Activated CD4-positive, alpha-beta T cell treated with anti-CD3 and anti-CD28 coated beads, Interleukin-2, amount 50 U/mL, for 16 hours (primary cell): Measurements from ENCODE around the gene PTPRCAP.
"Not testable (repeated sequence)": the region's sequence is repeated elsewhere in the genome, so short reads cannot be mapped to it uniquely, and the experiment has no call there.

Experiments used
- DNase-seq: peaks from one replicate; pipeline ENCODE4 v3.0.0-alpha.2; 2020

PTPRCAP gene

GRCh38 chr11:67440229-67441097 lies 3.0 kb upstream of the PTPRCAP start:
- no peak for DNase-seq

DNA sequence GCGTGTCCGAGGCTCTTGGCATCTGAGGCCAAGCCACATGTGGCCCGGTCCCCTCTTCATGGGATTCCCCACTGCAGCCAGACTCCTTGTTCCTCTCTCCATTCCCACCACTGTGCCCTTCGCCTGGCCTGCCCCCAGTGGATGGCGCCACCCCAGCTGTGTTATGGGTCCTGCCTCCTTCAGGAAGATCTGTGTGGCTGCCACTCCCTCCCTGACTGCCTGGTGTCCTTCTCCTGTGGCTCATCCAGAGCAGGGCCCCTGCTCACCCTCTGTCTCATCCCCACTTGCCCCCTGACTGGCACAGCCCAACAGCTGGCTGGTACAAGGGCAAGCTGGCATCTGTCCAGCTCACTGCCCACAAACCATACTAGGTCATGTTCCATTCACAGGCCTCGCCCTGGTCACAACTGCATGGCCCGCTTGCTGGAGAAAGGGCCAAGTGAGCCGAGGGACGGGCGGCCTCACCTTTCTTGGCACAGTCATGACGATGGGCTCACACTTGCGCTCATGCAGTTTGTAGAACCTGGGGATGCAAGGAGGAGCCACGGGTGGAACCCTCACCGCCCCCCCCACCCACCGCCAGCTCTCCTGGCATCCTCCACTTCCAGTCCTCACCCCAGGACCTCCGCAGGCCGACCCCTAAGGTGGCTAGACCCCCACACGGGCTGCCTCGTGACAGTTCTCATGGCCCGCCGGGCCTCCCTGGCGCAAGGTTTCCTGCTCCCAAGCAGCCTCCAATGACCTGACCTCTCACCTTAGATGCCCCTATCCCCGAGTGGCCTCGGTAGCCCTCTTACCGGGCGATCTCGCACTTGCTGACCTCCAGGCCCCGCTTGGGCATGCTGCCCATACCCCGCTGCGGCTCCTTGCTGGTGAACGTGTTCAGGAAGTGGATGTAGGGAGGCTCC lies 2.1 kb upstream of the PTPRCAP start:
- no peak for DNase-seq

- peak; percentile 90 for DNase-seq
Observed at GRCh38 chr11:67438158-67438902, 848 bp upstream of the PTPRCAP start.

DNA sequence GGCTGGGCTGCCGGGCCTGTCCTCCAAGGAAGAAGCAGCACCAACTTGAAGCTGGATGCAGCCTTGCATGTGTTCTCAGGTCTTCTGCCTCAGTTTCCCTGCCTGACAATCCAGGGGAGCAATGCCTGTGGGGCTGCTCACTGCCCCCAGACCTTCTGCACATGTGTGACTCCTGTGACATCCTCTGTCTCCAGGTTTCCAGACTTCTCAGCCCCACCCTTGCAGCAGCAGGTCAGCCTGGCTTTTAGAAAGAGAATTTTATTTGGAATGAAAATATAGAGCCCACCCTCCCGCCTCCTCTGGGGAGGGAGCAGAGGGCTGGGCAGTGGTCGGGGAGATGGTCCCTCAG lies 301 bp upstream of the PTPRCAP start:
- no peak for DNase-seq

DNA sequence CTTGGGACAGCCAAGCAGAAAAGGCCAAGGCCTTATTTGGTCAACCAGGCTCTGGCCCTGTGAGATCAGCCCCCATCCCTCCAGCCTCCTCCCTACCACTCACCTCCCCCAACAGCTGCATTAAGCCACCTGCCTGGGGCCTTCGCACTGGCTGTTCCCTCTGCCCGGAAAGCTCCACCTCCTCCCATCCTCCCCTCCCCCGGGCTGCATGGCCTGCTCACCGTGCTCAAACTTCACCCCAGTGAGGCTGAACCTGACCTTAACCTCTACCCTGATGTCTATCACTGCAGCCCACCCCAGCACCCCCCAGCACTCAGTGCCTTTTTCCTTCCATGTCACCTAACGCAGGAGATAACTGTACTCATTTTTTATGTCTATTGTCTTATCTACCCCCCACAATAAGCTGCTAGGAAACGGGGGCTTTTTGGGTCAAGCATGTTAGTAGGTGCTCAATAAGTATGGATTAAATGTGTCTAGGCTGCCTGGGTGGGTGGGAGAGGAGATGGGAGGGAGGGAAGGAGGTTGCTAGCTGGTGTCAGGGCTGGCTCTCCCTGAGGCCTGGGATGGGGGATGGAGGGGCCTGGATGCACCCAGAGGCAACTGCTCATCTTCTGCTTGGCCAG lies 912 bp downstream of the PTPRCAP start:
- DNase-seq, result peak; percentile 90

DNA sequence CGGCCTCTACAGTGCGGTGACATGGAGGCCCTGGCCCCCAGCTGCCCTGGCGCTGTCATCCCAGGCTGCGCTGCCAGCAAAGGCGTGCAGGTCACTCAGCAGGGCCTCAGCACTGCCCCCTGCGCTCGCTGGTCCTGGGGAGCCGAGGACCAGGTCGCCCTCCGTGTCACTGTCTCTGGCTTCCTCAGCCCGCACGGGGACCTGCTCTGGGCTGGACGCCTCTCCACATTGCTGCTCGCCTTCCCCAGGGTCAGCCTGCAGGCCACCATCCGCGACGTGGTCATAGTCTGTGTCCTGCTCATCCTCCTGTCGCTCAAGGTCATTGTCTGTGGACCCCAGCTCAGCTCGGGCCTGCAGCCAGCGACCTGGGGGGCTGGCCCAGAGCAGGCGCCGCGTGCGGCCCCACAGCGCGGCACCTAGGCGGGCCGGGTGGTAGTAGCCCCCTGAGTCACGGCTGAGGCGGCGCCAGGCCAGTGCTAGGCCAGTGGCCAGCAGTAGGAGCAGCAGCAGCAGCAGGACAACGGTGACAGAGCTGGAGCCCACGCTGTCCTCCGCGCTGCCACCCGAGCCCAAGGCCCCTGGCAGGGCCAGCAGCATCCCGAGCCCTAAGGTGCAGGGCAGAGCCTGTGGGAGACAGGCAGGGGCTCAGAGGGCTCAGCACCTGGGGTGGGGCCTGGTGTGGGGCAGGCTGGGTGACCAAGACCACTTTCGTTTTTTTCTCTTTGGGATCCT lies 1.6 kb downstream of the PTPRCAP start:
- no peak for DNase-seq

DNA sequence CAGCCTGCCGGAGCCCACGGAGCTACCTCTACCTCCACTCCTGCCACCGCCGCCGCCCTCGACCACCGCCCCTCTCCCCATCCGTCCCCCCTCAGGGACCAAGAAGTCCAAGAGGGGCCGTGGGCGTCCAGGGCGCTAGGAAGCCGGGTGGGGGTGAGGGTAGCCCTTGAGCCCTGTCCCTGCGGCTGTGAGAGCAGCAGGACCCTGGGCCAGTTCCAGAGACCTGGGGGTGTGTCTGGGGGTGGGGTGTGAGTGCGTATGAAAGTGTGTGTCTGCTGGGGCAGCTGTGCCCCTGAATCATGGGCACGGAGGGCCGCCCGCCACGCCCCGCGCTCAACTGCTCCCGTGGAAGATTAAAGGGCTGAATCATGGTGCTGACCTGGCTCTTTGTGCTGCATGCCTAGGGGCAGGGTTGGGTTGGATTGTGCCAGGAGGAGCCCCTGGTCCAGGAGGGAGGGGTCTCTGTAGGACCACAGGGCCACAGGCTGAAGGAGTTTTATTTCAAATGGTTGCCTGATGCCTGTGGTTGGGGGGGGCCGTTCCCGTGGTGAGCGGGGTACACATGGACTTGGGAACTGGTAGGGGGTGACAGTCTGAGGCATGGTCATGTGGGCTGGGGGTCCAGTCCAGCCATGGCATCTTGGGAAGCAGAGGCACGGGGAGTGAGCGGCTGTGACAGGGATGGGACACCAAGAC lies 2.3 kb downstream of the PTPRCAP start:
- no peak for DNase-seq

- no peak for DNase-seq
Observed at GRCh38 chr11:67434395-67434881, 3.0 kb downstream of the PTPRCAP start.

GRCh38 chr11:67433536-67434394 lies 3.7 kb downstream of the PTPRCAP start:
- no peak for DNase-seq

GRCh38 chr11:67432655-67433349 lies 4.7 kb downstream of the PTPRCAP start:
- no peak for DNase-seq

DNA sequence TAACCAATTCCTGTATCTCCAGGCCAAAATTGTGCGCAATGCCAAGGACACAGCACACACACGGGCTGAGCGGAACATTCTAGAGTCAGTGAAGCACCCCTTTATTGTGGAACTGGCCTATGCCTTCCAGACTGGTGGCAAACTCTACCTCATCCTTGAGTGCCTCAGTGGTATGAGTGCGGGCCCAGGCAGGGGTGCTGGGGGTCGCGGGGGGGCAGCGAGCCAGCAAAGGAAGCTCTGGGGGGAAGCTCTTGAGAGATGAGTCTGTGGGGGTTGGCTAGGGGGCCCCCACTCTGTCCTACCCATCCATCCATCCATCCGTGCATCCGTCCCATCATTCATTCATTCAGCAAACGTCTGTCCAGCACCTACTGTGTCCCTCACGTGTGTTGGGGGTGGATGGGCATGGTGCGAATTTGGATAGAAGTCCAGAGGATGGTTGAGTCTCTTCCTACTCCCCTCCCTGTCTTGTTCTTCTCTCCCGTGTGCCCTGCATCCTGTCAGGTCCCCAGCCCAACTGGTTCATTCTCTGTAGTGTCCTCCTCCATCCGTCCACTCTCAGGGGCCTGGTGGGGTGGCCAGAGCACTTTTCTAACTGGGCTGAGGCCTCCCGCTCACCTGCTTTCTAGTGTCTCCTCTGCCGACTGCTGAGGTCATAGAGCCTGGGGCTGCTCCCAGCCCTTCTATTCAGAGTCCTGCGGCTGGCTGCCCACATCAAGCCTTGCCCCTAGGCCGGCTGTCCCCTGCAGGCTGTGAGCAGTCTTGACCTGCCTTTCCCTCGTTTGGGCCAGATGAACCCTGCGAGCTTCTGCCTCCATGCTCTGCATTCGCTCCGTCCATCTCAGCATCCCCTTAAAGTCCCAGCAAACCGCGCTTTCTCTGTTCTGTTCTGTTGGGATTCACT lies 5.9 kb downstream of the PTPRCAP start:
- no peak for DNase-seq

DNA sequence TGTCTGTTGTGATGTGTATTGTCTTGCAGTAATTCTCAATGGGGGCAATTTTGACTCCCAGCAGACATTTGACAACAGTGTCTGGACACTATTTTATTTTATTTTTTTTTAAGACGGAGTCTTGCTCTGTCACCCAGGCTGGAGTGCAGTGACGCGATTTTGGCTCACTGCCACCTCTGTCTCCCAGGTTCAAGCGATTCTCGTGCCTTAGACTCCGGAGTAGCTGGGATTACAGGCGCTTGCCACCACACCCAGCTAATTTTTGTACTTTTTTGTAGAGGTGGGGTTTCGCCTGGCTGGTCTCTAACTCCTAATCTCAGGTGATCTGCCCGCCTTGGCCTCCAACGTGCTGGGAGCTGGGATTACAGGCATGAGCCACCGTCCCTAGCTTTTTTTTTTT lies 7.8 kb downstream of the PTPRCAP start:
- DNase-seq, result no peak

GRCh38 chr11:67429038-67429668 lies 8.3 kb downstream of the PTPRCAP start:
- DNase-seq, result no peak

GRCh38 chr11:67428052-67429001 lies 9.2 kb downstream of the PTPRCAP start, which contains the start of gene RPS6KB2:
TSS of gene RPS6KB2 (plus strand) at chr11:67428494. CDS start at chr11:67428546, 52 bp downstream.
- peak; percentile 99 for DNase-seq

DNA sequence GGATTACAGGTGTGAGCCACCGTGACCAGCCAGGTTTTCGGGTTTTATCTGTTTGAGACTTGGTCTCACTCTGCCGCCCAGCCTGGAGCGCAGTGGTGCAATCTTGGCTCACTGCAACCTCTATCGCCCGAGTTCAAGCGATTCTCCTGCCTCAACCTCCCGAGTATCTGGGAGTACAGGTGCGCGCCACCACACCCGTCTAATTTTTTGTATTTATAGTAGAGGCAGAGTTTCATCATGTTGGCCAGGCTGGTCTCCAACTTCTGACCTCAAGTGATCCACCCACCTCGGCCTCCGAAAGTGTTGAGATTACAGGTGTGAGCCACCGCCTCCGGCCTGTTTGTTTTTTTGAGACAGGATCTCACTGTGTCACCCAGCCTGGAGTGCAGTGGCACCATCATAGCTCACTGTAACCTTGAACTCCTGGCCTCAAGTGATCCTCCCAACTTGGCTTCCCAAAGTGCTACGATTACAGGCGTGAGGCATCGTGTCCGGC lies 10.1 kb downstream of the PTPRCAP start:
- not testable (repeated sequence) for DNase-seq

- no peak for DNase-seq
Observed at GRCh38 chr11:67423891-67424613, 13.4 kb downstream of the PTPRCAP start.
